ENCODE measurements around the gene WFIKKN1.

Gene WFIKKN1

DNA sequence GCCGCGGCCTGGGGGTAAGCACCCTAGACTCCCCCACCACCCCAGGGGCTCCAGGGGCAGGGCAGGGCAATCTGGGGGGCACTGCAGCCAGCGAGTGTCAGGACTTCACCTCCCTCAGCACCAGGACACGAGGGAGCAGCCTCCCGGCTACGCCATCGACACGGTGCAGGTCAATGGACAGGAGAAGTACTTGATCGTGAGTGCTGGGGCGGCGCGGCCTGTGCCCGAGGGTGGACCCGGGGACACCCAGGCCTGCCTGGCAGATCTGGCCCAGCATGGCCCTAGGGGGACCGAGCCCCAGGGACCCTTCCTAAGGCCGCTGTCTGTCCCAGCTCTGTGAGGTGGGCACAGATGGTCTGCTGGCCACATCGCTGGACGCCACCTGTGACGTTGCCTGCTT lies 41.6 kb downstream of the WFIKKN1 start:
- DNase-seq (ENCODE audit: low read depth in 1 of 2, low spot score in 1 of 2) = no peak

DNA sequence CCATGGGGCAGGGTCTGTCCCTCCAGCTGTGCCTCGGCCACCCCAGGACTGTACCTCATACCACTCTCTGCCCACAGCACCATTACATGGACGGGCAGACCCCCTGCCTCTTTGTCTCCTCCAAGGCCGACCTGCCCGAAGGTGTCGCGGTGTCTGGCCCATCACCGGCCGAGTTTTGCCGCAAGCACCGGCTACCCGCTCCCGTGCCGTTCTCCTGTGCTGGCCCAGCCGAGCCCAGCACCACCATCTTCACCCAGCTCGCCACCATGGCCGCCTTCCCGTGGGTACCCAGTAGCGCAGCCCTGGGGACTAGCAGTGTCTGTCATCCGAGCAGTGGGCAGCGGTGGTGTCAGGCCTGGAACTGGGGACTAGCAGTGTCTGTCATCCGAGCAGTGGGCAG lies 42.1 kb downstream of the WFIKKN1 start:
- DNase-seq (ENCODE audit: low read depth in 1 of 2, low spot score in 1 of 2) = no peak

DNA sequence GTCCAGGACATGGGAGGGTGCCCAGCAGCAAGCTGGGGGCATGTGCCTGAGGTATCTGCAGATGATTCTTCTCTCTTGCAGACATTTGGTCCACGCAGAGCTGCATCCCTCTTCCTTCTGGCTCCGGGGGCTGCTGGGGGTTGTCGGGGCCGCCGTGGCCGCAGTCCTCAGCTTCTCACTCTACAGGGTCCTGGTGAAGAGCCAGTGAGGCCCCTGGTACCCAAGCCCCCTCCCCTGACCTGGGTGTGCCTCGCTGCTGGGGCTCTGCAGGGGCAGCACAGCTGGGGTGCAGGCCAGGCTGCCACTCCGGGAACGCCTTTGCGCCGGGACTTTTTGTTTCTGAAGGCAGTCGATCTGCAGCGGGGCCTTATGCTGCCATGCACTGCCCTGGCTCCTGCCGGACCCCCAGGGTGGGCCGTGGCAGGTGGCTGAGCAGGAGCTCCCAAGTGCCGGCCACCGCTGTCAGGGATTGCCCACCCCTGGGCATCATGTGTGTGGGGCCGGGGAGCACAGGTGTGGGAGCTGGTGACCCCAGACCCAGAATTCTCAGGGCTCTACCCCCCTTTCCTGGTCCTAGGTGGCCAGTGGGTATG lies 42.7 kb downstream of the WFIKKN1 start:
- no peak for DNase-seq (ENCODE audit: low read depth in 1 of 2, low spot score in 1 of 2)

DNA sequence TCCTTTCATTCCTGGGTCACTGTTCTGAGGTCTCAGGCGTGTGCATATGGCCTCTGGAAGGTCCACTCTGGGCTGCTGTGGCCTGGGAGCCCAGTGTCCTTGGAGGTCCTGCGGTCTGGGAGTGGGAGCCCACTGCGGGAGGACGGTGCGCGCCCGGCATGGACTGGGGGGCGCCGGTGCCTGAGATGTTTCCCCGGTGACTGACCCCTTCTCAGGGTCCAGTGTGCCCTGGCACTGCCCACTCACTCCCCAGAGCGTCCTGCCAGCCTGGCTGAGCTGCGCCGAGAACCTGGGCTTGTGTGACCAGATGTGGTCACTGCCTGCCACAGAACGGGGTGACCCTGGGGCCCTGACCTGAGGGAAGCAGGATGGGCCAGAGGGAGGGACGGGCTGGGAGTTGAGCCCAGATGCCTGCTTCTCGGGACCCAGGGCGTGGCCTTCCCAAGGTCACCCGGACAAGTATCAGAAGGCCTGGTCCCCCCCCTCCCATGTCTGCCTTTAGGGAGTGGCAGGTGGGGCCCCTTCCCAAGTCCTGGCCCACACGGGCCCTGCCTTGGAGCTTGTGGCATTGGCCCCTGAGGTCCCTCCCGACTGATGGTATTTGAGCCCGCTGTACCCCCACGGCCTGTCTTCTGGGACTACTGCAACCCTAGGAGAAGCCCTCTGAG lies 43.6 kb downstream of the WFIKKN1 start:
- DNase-seq (ENCODE audit: low read depth in 1 of 2, low spot score in 1 of 2) = no peak

DNA sequence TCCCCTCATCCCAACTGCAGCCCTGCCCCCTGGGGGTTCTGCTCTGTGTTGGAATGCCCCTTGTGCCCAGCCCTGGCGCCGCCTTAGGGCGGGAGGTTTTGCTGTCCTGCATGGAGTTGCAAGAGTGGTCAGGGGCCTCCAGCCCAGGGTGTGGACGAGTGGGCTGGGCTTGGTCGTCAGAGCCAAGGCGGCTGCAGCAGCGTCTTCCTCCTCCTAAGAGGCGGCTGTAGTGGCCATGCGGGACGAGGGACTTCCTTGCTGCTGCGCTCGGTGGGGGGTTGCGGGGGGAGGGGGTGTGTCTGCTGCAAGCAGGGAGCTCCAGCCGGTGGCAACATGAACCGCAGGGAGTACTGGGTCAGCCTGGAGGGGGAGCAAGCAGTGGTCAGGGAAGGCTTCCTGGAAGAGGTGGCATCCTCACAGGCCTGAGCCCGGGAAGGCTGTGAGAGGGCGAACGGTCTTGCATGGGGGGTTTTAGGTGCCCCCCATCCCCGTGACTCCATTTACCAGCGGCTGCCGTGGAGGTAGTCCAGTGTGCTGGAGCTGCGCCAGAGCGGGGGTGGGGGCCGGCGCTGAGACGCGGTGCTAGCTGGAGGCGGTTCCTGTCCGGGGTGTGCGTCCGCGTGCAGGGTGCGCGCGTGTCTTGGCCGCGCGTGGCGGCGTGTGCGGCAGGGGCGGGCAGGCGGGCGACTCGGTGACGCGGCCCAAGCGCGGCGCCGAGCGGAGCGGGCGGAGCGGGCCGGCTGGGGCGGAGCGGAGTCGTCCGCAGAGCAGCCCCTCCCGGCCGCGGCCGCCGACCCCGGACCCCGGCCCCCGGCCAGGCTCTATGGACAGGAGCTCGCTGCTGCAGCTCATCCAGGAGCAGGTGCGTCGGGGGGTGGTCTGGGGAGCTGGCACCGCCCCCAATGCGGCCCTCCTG lies 44.4 kb downstream of the WFIKKN1 start, which contains the start of gene RHBDL1:
Gene RHBDL1 (plus strand): TSS at position 704 of the 916 bp plus-strand sequence. CDS start 120 bp downstream, at position 824.
- DNase-seq (ENCODE audit: low read depth in 1 of 2, low spot score in 1 of 2) = no peak

DNA sequence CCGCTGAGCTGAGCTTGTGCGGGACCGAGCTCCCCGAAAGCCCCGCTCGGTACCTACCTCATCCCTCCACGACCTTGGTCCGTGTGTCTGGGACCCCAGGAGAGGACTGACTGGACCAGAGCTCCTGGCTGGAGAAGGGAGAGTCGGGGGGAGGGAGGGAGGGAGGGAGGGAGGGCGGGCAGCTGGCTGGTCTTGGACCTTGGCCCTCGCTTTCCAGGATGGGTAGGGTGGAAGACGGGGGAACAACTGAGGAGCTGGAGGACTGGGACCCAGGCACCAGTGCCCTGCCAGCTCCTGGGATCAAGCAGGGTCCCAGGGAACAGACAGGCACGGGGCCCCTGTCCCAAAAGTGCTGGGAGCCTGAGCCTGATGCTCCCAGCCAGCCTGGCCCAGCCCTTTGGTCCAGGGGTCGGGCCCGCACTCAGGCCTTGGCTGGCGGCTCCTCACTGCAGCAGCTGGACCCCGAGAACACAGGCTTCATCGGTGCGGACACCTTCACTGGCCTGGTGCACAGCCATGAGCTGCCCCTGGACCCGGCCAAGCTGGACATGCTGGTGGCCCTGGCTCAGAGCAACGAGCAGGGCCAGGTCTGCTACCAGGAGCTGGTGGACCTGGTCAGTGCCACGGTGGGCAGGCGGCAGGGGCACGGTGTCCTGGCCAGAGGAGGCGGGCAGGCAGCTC lies 45.2 kb downstream of the WFIKKN1 start:
- no peak for DNase-seq (ENCODE audit: low read depth in 1 of 2, low spot score in 1 of 2)

DNA sequence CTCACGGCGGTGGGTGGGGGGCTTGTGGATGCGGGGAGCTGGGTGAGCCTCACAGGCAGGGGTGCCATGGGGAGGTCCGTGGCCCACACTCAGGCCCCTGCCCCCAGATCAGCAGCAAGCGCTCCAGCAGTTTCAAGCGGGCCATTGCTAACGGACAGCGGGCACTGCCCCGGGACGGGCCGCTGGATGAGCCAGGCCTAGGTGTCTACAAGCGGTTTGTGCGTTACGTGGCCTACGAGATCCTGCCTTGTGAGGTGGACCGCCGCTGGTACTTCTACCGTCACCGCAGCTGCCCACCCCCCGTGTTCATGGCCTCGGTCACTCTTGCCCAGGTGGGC lies 45.7 kb downstream of the WFIKKN1 start:
- no peak for DNase-seq (ENCODE audit: low read depth in 1 of 2, low spot score in 1 of 2)

DNA sequence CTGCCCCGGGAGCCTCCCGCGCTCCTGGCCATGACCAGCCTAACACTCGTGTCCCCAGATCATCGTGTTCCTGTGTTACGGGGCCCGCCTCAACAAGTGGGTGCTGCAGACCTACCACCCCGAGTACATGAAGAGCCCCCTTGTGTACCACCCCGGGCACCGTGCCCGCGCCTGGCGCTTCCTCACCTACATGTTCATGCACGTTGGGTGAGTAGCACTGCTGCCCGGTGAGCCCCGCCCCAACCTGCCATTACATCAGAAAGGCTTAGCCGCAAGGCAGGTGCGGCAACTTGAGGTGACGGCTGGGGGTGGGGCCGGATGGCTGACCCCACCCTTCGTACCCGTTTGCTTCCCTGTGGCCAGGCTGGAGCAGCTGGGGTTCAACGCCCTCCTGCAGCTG lies 46.1 kb downstream of the WFIKKN1 start:
- DNase-seq (ENCODE audit: low read depth in 1 of 2, low spot score in 1 of 2) = no peak

DNA sequence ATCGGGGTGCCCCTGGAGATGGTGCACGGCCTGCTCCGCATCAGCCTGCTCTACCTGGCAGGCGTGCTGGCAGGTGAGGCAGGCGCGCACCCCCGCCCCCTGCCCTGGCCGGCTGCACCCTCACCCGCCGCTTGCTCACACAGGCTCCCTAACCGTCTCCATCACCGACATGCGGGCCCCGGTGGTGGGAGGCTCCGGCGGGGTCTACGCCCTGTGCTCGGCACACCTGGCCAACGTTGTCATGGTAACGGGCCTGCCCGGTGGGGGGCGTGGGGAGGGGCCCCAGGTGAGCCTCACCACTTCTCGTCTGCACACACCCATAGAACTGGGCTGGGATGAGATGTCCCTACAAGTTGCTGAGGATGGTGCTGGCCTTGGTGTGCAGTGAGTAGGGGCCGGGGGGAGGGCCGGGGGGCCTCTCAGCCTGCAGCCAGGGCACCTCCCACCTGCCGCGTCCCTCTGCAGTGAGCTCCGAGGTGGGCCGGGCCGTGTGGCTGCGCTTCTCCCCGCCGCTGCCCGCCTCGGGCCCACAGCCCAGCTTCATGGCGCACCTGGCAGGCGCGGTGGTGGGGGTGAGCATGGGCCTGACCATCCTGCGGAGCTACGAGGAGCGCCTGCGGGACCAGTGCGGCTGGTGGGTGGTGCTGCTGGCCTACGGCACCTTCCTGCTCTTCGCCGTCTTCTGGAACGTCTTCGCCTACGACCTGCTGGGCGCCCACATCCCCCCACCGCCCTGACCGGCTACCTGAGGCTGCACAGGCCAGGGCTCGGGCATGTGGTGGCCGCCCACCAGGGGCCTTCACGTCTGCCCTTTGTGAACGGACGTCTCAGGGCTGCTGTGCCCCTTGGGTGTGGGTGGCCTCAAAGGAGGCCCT lies 46.8 kb downstream of the WFIKKN1 start:
- no peak for DNase-seq (ENCODE audit: low read depth in 1 of 2, low spot score in 1 of 2)

DNA sequence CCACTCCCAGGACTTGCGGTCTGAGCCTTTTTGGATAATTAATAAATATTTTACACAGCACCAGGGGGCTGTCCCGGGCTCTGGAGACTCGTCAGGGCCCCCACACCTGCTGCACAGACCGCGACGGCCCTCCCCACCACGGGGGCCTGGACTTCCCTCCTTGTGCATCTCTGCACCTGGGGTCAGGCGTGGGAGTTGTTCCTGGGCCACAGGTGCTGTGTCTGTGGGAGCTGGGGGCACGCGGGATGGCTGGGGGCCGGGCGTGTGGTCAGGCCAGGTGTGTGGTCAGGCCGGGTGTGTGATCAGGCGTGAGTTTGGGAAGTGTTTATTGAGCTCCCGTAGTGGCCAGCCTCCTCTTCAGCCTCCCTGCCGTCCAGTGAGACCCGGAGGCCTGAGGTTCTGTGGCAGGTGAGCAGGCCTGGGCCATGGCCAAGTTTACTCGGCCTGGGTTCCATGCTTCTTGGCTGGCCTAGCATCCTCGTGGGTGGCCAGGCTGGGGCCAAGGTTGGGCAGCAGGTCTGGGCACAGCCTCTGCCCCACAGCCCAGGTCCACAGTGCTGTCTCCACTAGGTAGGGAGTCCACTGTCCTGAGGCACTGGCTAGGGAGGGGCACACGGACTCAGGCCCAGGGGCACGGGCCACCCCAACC lies 47.5 kb downstream of the WFIKKN1 start:
- no peak for DNase-seq (ENCODE audit: low read depth in 1 of 2, low spot score in 1 of 2)

DNA sequence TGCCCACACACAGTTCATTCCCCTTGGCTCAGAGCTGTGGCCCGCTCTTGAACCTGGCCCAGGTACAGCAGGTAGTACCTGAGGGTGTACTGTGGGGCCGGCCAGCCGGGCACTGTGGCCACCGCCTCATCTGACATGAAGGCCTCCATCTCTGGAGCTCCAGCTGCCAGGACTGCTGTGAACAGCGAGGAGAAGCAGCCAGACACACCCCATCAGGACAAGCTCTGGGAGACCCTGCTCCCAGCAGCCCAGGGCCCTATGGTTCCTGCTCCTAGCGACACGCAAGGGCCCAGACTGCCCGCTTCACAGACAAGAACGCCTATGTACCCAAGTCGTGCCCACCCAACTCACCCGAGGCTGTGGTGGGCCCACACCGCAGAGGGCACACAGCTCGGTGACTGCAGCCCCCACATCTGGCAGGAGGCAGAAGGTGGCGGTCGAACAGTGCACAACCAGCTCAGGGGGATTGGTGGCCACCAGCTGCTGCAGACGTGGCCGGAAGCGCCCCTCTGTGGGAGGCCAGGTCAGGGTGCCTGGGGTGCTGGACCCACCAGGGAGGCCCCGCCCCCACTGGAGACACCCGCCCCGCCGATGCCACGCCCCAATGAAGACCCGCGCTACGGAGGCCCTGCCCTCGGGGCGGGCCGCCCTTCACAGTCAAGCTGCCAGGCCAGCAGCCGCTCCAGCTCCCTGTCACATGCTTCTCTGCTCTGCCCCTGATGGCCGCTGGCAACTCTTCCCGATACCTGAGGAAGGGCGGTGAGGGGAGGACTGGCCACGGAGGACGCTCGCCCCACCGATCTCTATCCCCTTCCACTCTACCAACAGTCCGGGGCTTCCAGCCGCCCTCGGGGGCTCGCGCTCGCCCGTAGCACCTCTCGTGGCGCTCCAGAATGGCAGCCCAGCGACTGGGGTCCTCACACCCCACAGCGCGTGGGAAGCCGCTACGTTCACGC lies 48.4 kb downstream of the WFIKKN1 start:
- no peak for DNase-seq (ENCODE audit: low read depth in 1 of 2, low spot score in 1 of 2)

DNA sequence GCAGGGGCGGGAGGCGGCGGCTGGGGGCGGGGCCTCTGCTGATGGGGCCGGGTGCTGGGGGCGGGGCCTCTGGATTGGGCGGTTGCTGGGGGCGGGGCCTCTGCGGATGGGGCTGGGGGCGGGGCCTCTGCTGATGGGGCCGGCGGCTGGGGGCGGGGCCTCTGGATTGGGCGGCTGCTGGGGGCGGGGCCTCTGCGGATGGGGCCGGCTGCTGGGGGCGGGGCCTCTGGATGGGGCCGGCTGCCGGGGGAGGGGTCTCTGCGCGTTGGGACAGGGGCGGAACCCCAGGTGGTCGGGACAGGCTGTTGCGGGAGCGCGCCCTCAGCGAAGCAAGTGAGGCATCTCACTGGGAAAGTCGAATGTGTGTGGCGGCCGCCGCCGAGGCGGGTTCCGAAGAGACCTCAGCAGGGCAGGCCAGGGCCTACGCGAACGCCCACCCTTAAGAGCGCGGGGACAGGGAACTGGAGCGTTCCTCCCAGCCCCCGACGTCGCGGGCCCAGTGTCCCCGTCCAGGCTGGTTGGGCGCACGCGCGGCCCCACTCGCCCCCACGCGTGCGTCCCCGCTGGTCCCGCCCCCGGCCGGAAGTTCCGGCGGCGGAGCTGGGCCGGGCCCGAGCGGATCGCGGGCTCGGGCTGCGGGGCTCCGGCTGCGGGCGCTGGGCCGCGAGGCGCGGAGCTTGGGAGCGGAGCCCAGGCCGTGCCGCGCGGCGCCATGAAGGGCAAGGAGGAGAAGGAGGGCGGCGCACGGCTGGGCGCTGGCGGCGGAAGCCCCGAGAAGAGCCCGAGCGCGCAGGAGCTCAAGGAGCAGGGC lies 49.2 kb downstream of the WFIKKN1 start, which contains the start of gene STUB1:
Gene STUB1 (plus strand): TSS at position 597 of the 811 bp plus-strand sequence. CDS start 116 bp downstream, at position 713.
- DNase-seq (ENCODE audit: low read depth in 1 of 2, low spot score in 1 of 2) = peak; percentile 78 to 84

DNA sequence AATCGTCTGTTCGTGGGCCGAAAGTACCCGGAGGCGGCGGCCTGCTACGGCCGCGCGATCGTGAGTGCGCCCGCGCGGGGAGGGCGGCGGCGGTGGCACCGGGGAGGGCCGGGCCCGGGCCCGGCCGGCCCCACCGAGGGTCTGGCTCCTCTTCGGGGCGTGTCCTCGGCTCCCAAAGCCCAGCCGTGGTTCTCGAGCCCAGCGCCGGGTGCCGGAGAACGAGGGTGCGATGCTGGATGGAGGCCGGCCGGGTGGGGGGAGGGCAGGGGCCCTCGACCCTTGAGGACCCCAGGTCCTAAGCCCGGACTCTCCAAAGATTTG lies 49.8 kb downstream of the WFIKKN1 start:
- DNase-seq (ENCODE audit: low read depth in 1 of 2, low spot score in 1 of 2) = no peak

DNA sequence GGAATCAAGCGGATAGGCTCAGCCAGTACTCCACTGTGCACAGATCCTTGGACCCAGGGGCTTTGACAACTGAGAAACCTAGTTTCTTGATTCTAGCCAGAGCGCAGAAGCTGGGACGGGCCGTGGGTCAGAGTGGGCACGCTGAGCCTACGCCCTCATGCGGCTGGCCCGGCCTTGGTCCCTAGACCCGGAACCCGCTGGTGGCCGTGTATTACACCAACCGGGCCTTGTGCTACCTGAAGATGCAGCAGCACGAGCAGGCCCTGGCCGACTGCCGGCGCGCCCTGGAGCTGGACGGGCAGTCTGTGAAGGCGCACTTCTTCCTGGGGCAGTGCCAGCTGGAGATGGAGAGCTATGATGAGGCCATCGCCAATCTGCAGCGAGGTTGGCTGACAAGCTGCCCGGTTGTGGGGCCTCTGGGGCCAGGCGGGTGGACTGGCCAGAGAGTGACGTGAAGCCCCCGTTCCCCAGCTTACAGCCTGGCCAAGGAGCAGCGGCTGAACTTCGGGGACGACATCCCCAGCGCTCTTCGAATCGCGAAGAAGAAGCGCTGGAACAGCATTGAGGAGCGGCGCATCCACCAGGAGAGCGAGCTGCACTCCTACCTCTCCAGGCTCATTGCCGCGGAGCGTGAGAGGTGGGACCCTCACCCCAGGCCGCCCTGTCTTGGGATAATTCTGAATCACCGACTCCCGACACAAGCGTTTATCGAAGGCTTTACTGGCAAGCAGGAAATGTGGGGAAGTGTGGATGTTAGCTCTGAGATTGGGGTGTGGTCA lies 50.4 kb downstream of the WFIKKN1 start:
- DNase-seq (ENCODE audit: low read depth in 1 of 2, low spot score in 1 of 2) = no peak

DNA sequence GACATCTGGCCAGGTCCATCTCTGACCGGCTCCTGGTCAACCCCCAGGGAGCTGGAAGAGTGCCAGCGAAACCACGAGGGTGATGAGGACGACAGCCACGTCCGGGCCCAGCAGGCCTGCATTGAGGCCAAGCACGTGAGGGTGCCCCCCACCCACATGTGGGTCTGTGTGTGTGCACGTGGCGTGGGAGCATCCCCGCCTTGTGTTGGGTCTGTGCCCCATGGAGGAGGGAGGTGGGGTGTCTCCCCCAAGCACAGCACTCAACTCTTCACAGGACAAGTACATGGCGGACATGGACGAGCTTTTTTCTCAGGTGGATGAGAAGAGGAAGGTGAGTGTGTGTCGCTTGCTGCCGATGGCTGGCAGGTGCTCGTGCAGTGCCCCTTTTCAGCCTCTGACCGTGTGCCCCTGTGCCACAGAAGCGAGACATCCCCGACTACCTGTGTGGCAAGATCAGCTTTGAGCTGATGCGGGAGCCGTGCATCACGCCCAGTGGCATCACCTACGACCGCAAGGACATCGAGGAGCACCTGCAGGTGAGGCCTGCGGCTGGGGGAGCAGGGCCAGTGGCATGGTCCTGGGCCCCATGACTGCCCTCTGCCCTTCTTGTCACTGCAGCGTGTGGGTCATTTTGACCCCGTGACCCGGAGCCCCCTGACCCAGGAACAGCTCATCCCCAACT lies 51.1 kb downstream of the WFIKKN1 start:
- no peak for DNase-seq (ENCODE audit: low read depth in 1 of 2, low spot score in 1 of 2)

DNA sequence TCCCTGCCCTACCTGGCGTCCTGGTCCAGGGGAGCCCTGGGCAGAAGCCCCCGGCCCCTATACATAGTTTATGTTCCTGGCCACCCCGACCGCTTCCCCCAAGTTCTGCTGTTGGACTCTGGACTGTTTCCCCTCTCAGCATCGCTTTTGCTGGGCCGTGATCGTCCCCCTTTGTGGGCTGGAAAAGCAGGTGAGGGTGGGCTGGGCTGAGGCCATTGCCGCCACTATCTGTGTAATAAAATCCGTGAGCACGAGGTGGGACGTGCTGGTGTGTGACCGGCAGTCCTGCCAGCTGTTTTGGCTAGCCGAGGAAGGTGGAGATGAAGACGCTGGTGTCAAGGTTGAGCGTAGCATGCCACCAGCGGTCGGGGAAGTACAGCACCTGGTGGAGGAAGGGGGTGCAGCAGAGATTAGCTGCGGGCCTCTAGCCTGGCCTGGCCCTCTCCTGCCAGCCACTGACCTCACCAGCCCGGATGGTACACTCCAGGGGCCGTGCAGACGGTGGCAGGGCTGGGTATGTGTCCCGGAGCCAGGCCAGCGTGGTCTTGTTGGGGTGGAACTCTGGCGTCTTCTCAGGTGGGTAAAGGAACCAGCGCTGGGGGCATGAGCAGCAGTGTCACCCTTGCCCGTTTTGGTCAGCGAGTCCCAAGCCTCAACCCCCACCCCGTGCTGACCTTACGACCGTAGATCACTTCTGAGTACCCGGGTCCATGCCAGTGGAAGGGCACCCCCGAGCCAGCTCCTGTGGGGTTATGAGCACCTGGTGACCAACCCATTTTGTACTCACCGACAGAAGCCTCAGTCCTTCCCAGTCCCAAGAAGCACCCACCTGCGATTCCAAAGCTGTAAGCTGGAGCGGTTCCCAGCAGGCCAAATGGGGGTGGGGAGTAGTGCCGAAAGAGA lies 52.0 kb downstream of the WFIKKN1 start:
- no peak for DNase-seq (ENCODE audit: low read depth in 1 of 2, low spot score in 1 of 2)
